Measurements from ENCODE around the gene LINC01488.

The LINC01488 gene

GRCh38 chr11:69482322-69482721, 859 bp downstream of the LINC01488 start:
- DNase-seq, result no peak

GRCh38 chr11:69483170-69483569, 1.7 kb downstream of the LINC01488 start:
- no peak for DNase-seq

DNA sequence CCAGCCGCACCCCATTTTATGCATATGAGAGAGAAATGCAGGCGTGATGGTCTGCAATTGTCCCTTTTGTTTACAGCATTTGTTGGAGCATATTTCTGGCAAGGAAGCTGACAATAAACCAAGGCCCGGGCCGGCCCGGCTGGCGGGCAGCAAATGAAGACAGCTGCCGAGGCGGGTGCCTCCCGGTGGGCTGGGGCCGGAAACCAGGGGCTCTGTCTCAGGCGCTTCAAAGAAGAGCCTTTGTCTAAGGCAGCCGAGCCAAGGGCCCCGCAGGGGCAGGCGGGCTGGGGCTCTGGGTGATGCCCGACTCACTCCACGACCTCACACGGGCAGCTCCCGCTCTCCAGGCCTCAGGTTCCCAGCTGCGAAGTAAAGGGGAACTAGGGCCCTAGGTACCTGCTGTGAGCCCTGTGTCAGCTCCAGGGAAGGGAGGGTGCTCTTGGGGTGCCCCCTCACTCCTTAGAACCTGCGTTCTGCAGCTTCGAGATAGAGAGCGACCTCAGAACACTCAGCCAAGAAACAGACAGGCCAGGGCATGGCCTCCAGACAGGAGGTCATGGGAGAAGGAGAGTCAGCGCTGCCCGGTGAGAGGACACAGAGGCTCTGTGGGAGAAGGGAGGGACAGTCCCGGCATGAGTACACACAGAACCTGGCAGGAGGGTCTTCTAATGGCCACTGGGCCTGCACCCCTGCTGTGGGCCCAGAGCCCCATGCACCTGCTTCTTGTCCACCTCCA, 2.4 kb downstream of the LINC01488 start:
- no peak for DNase-seq

GRCh38 chr11:69484427-69485259, 3.2 kb downstream of the LINC01488 start:
- DNase-seq, result no peak

DNA sequence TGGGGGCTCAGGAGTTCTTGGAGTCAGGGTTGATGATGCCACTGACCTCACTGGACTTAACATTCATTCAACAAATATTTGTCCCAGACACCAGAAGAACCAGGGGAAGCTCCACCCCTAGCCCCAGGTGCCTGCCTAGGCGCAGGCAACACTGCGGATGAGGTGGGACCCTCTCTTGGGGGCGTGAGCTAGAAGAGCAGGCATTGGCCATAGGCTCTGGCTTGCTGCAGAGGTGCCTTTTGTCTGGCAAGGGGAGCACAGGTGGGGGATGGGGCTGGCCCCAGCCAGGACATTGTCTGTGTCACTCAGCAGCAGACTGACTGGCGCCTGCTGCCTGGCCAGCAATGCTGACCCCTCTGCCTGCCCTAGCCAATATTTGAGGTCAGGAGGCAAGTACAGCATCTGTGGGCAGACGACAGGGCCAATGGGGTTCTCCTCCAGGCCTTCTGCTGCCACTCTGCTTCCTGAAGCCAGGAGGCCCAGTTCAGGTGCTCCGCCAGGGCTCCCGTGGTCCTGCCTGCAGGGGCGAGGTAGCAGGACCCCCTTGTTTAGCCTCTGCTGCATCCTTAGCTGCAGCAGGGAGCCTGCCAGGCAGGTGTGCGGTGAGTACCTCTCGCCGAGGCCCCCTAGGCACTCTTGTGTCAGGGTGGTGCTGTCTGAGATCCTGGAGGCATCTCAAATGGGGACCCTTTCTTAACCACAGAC, 4.0 kb downstream of the LINC01488 start:
- no peak for DNase-seq

DNA sequence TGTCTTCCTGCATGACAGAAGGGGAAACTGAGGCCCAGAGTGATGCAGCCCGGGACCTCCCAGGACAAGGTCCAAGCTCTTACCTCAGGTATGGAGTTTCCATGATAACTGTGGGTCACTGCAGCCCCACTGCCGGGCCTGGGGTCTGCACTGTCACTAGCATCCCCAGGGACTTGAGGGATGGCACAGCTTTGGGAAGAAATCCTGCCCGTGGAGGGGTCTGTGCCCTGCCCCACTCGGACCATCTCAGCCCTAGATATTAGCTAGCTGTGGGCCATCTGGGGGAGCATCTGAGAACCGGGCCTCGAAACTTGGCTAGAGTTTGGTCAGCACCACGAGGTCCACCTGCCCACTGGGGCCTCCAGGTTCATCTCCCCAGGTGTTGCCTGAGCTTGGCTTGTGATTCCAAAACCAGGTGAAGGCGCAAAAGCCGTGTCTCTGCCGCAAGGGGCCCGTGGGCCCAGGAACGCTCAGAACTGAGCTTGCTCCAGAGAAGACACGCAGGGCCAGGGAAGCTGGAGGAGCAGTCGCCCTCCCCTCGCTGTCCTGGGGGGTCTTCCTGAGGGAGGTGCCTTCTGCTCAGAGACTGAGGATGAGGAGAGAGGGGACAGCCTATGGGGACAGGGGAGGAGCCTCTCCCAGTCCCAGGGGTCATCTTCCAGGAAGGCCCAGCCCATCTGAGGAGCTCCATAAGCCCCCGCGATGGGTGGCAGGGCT, 4.8 kb downstream of the LINC01488 start:
- DNase-seq, result no peak

DNA sequence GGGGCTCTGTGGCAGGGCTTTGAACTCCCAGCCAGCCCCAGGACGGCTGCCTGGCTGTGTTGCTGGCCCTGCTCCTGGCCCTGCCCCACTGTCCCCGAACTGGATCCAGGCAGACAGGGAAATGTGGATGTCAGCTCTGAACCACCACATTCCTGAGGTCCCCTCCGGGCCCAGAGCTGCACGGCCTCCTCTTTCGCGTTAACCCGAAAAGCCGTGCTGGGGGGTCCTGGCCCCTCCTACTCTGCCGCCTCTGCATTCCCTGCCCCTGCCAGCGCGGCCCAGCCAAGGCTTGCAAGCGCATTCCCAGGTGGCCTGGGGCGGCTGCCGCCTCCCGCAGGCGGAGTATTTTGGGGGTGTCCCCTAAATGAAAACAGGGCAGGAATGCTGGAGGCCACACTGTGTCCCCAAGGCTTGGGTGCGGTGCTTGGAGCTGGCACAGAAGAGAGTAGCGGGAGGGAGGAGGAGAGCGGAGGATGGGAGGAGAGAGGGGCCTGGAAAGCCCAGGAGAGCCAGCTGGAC, 5.4 kb downstream of the LINC01488 start:
- no peak for DNase-seq

GRCh38 chr11:69487391-69487790, 5.9 kb downstream of the LINC01488 start:
- DNase-seq, result no peak

DNA sequence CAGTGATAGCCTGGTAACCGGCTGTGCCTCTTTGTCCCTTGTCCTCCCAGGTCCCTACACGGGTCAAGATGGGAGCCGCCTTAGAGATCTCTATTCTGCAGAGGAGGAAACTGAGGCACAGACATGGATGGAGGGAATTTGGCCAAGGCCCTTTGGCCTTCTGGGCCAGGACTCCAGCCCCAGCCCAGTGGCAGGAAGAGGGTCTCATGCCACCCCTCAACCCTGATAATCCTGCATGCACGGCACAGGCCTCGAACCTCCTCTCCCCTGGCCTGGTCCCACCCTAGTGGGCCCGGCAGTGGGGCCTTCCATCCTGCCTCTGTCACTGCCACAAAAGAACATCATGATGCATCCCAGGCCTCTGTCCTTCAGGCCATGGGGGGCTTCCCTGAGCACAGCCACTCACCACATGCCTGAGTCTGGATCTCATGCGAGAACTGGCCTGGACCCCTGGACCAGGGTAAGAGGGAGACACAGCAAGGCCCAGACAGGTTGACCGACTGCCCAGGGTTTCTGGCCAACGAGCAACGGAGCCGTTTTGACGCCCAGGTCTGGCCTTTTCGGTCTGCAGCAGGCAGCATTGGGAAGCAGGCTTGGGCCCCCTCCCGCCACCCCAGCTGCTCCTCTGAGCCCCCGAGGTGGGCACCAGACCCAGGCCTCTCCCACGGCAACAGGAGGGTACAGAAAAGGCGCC, 6.5 kb downstream of the LINC01488 start:
- no peak for DNase-seq

DNA sequence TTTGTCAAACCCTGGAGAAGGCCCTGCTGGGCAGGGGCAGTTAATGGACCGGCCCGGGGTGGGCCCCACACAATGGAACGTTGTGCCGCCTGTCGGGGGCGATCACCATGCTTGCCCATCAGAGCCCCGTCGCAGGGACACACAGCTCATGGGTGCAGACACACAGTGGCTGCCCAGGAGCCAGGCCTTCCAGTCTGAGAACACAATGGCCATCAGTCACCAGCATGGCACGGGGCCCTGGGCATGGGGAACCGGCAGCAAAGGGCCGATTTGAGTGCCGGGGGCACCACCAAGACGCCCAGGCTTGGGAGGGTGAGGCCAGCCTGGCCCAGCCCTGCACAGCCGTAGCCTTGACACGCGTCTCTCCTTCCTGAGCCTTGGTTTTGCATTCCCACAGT, 7.1 kb downstream of the LINC01488 start:
- no peak for DNase-seq

GRCh38 chr11:69489031-69489745, 7.7 kb downstream of the LINC01488 start:
- no peak for DNase-seq

GRCh38 chr11:69489746-69490365, 8.4 kb downstream of the LINC01488 start:
- no peak for DNase-seq

GRCh38 chr11:69490516-69490915, 9.1 kb downstream of the LINC01488 start:
- DNase-seq, result no peak

DNA sequence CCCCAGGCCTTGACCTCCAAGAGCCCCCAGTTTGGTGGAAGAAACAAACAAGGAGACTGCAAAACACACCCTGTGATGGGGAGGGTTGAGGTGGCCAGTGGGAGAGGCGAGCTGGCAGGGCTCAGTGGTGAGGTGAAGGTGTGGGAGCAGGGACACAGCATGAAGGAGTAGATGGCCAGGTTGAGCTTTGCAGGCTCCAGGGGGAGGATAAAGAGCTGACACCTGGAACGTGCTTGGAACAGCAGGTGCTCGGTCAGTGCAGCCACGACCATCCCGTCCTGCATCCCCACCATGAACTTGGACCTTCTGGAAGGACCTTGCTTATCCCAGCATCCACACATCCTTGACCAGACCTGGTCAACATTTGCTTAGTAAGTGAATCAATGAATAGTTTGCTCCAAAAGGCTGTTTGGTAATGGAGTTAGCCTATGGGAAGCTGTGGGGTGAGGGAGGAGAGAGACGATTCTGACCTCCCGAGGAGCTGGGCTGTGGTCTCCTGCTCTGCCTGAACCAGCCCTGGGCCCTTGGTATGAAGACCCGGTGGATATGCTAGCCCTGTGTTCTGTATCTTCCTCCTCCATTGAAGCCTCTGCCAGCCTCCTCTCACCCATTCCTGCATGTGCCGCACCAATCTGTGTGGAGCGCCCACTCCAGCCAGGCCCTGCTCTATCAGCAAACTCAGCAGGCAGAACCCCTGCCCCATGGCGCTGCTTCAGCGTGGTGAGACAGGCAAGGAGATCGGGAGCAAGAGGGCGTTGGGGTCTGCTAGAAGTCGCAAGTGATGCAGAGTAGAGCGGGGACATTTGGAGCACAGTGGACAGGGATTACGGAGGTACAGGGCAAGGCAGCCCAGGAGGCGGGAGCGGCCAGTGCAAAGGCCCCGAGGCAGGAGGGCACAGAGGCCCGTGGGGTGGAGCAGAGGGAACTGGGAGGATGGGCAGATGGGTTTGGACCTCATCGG, 9.9 kb downstream of the LINC01488 start:
- DNase-seq, result no peak

DNA sequence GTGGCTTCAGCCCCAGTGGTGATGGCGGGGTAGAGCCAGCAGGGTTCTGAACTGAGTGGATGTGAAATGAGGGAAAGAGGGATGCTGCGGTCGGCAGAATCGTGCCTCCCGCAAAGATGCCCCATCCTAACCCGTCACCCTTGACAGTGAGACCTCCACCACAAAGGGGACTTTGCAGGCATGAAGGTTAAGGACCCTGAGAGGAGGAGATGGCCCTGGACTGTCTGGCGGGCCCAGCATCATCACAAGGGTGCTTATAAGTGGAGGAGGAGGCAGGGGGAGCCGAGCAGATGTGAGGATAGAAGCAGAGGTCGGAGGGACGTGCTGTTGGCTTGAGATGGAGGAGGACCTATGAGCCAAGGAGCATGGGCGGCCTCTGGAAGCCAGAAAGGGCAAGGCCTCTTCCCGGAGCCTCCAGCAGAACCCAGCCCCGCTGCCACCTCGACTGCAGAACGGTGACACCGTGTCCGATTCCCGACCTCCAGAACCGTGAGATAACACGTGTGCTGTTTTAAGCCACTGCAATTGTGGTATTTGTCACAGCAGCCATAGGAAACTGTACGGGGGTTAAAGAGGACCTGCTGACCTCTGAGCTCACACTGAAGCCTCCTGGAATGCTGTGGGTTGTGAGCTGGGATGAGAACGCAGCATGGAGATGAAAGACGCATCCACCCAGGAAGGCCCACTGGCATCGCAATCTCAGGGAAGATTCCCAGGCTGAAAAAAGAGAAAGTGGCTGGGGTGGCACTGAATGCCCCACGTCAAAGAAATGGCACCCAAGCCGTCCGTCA, 10.9 kb downstream of the LINC01488 start:
- no peak for DNase-seq

DNA sequence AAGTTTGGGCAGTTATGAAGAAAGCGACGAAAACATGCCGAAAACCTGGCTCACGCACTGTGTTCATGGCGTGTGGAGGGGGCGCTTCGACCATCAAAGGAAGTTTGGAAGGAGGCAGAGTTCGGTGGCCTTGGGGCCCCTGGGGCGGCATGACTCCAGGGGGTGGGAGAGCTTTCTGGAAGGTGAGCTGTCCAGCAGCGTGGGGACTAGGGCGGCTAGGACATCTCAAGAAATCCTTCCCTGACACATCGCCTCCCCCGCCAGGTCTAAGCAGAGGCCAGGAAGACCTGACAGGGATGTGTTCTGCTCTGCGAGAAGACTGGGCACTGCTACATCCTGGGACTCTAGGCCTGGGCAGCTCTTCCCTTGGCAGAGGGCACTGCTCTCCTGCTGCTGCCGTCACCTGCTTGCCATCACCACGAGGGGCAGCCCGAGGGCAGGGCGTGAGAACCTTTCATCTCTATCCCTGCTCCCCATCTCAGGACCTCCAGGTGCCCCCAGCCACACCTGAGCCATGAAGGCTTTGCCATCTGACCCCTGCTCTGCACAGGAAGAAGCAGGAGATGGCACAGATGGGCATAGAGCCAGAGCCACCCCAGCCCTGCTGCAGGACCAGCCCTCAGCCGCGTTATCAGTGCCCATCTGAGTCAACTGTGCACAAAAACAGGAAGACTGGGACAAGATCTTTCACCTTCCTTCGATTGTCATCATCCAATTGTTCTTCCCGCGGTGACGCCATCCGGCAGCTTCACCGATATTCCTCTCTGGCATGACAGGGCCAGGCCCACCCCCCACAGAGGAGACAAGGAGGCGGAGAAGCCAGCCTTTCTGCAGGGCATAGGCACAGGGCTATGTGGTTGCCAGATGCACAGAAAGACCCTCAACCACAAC, 12.7 kb downstream of the LINC01488 start:
- no peak for DNase-seq

DNA sequence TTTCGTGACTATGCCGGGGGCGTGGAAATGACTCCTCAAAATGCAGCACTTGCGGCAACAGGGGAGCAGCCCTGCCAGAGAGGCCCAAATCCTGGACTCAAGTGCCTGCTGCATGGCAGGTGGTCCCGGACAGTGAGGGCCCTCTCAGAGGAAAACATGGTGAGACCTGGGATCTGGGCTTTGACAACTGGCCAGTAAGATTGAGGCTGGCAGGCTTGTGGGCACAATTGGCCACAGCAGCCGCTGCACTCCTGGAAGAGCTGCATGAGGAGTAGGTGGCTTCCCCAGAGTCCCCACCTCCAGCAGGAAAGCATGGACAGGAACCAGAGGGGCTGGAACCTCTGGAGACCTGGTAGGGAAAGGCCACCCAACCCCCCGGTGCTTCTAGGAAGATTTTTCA, 13.4 kb downstream of the LINC01488 start:
- no peak for DNase-seq
